Smooth muscle cell of the coronary artery (primary cell): ENCODE measurements around the gene GNAT1. TPM values are rescaled to one million over a fixed set of nuclear protein-coding genes. Genes with fewer than 3 reads are reported as not detected.

Experiments used
- total RNA-seq: library from RNA; depleted of rRNA; stranded (reverse); fragments of >200 nt; gene quantifications from 2 replicates; pipeline ENCODE4 v1.2.3, GENCODE V29; 2014; ENCODE audit warnings: low replicate concordance

GNAT1 gene
- total RNA-seq: not detected in 2 replicates

DNA sequence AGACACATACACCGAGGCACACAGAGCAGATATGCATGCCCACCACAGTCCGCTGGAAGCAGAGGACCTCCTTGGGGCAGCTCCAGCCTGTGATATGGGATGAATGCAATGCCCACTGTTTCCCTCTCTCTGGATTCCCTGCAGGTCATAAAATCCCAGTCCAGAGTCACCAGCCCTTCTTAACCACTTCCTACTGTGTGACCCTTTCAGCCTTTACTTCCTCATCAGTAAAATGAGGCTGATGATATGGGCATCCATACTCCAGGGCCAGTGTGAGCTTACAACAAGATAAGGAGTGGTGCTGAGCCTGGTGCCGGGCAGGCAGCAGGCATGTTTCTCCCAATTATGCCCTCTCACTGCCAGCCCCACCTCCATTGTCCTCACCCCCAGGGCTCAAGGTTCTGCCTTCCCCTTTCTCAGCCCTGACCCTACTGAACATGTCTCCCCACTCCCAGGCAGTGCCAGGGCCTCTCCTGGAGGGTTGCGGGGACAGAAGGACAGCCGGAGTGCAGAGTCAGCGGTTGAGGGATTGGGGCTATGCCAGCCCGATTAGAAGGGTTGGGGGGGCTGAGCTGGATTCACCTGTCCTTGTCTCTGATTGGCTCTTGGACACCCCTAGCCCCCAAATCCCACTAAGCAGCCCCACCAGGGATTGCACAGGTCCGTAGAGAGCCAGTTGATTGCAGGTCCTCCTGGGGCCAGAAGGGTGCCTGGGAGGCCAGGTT is at the start of gene GNAT1:
TSS of gene GNAT1 (plus strand) at position 675 of the 725 bp plus-strand sequence. CDS start 116 bp downstream, outside the sequence.

DNA sequence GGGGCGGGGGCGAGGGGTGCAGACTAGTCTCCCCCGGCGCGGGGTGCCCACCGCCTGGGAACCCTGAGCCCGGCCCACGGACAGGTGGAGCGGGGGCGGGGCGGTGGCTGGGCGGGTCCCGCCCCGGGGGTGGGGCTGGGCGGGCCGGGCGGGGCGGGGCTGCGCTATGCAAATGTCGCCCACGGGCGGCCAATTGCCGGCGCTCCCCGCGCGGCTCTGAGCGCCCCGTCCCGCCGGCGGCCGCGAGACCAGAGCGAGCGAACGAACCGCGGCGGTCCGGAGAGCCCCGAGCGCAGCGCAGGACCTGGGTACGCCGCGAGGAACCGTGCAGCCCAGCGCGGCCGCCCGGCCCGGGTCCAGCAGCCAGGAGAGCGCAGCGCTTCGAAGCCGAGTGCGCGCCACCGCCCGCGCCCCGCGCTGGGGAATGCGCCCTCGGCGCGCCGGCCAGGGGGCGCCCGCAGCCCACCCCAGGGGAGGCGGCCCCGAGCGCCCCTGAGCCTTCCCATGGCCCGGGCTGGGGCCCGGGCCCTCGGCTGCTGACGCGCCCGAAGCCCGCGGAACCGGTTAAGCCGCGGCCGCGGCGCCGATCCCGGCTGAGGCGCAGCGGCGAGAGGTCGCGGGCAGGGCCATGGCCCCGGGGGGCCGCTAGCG is 36.4 kb upstream of the GNAT1 start, which contains the start of gene SEMA3F:
TSS of gene SEMA3F (plus strand) at position 485 of the 651 bp plus-strand sequence. CDS start 4,299 bp downstream, outside the sequence.

DNA sequence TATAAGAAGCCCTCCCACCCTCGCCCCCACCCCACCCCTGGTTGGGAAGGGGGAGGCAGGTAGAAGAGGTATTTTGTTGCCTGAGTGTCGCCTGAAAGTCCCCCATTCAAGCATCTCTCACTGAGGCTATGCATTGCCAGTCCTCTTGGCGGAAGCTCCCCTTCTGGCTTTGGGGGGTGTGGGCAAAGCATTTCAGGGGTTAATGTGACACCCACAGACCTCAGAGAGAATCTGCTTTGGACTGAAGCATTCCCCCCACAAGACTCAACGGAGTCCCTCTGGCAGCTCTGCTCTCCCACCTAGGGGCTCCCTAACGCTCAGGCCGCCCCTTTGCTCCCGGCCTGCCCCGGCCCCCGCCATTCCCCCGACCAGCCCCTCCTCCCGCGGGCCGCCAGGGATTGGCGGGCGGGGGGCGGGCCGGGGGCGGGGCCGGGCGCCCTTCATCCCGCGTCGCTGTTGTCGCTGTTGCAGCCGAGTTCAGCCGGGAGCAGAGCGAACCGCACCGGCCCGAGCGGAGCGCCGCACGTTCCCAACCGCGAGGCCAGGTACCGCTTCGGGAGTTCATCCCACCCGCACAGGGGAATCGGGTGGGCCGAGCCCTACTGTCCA is 13.5 kb downstream of the GNAT1 start, which contains the start of gene SLC38A3:
TSS of gene SLC38A3 (plus strand) at position 468 of the 609 bp plus-strand sequence. CDS start 8,929 bp downstream, outside the sequence.

DNA sequence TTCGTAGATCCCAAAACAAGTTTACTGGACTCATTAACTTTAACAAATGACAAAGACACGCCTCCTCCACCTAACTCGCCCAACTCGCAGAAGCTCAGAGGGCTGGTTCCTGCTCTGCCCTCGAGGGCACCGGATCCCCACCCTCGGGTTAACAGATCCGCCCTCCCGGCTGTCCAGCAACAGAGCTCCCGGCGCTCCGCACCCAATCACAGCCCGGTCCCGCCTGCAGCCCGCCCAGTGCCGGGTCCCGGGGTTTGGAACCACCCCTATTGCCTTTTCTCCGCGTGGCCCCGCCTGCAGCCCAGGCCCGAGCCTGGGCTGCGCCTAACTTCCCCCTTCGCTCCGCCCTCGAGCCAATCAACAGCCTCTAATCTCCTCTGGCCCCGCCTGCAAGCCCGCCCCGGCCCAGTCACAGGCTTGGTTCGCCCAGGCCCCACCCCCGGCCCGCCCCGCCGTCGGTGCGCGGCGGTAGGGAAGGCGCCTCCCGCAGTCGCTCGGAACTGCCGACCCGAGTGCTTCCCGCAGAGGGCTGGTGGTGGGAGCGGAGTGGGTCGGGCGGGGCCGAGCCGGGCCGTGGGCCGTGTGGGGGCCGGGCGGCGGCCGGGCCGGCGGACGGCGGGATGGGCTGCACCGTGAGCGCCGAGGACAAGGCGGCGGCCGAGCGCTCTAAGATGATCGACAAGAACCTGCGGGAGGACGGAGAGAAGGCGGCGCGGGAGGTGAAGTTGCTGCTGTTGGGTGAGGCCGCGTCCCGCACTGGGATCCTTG is 44.5 kb downstream of the GNAT1 start, which contains the start of gene GNAI2:
TSS of gene GNAI2 (plus strand) at position 489 of the 768 bp plus-strand sequence. CDS start at position 621, 132 bp downstream.

Other genes with a start within 250 kb of the GNAT1 start
- gene RBM5, start 102.7 kb upstream of the GNAT1 start, total RNA-seq: 135 and 864 TPM in 2 replicates
- gene SEMA3F, start 36.3 kb upstream of the GNAT1 start, total RNA-seq: 3.7 and 7.4 TPM in 2 replicates
- not detected in 2 replicates for gene SLC38A3, start 13.7 kb downstream of the GNAT1 start, total RNA-seq
- 308 and 476 TPM in 2 replicates for gene GNAI2, start 44.6 kb downstream of the GNAT1 start, total RNA-seq
- 7.2 and 13.2 TPM in 2 replicates for gene SEMA3B, start 77.5 kb downstream of the GNAT1 start, total RNA-seq
- not detected in 2 replicates for gene LSMEM2, start 87.5 kb downstream of the GNAT1 start, total RNA-seq
- 35.9 and 57.7 TPM in 2 replicates for gene IFRD2, start 100.8 kb downstream of the GNAT1 start, total RNA-seq
- 4.0 and 5.3 TPM in 2 replicates for gene HYAL3, start 107.8 kb downstream of the GNAT1 start, total RNA-seq
- gene NAA80, start 107.8 kb downstream of the GNAT1 start, total RNA-seq: 0.82 and 1.8 TPM in 2 replicates
- 0.60 and 0.94 TPM in 2 replicates for gene HYAL1, start 112.0 kb downstream of the GNAT1 start, total RNA-seq
- 63.8 and 67.0 TPM in 2 replicates for gene HYAL2, start 131.1 kb downstream of the GNAT1 start, total RNA-seq
- gene TUSC2, start 136.6 kb downstream of the GNAT1 start, total RNA-seq: 11.5 and 15.5 TPM in 2 replicates
- 16.4 and 31.6 TPM in 2 replicates for gene RASSF1, start 149.2 kb downstream of the GNAT1 start, total RNA-seq
- 0.70 and 1.1 TPM in 2 replicates for gene ZMYND10, start 154.1 kb downstream of the GNAT1 start, total RNA-seq
- gene NPRL2, start 159.2 kb downstream of the GNAT1 start, total RNA-seq: 23.2 and 30.0 TPM in 2 replicates
- gene CYB561D2, start 159.3 kb downstream of the GNAT1 start, total RNA-seq: 32.7 and 33.1 TPM in 2 replicates
- 27.1 and 28.9 TPM in 2 replicates for gene TMEM115, start 167.9 kb downstream of the GNAT1 start, total RNA-seq